SJCRH30 (cell line): Measurements from ENCODE around the gene DOCK4. TPM values are rescaled to one million over a fixed set of nuclear protein-coding genes. Genes with fewer than 3 reads are reported as not detected.
A peak's percentile ranks its signal among the peaks of the same experiment; 100 is the strongest.

Experiments
- DNase-seq, 2 experiments: peaks; one replicate each; pipeline ENCODE4 v3.0.0-alpha.2; 2015 to 2020
- H3K27ac ChIP-seq: fragments of 250-450 bp; sonication (Bioruptor Pico); 2 replicates; pipeline ENCODE4 v1.5.1; 2020; ENCODE audit warnings: mild to moderate bottlenecking, moderate library complexity
- H3K27me3 ChIP-seq: fragments of 250-450 bp; sonication (Bioruptor Pico); 2 replicates; pipeline ENCODE4 v1.5.1; 2020; ENCODE audit warnings: mild to moderate bottlenecking, moderate library complexity
- H3K36me3 ChIP-seq: fragments of 250-450 bp; sonication (Bioruptor Pico); 2 replicates; pipeline ENCODE4 v1.5.1; 2020; ENCODE audit warnings: mild to moderate bottlenecking, moderate library complexity
- H3K4me1 ChIP-seq: fragments of 250-450 bp; sonication (Bioruptor Pico); 2 replicates; pipeline ENCODE4 v1.5.1; 2020; ENCODE audit warnings: mild to moderate bottlenecking, moderate library complexity
- H3K4me3 ChIP-seq: fragments of 250-450 bp; sonication (Bioruptor Pico); 2 replicates; pipeline ENCODE4 v1.5.1; 2020; ENCODE audit warnings: mild to moderate bottlenecking, moderate library complexity
- H3K9me3 ChIP-seq: fragments of 250-450 bp; sonication (Bioruptor Pico); replicated peaks from 2 replicates; pipeline ENCODE4 v1.5.1; 2020; ENCODE audit warnings: mild to moderate bottlenecking, moderate library complexity
- total RNA-seq: library from RNA; depleted of rRNA; stranded (reverse); fragments of >200 nt; shearing (Covaris generic); gene quantifications from 2 replicates; pipeline ENCODE4 v1.2.3, GENCODE V29; 2014

Gene DOCK4
- total RNA-seq, 1 experiment from 2014 or later = 11.4 TPM

DNA sequence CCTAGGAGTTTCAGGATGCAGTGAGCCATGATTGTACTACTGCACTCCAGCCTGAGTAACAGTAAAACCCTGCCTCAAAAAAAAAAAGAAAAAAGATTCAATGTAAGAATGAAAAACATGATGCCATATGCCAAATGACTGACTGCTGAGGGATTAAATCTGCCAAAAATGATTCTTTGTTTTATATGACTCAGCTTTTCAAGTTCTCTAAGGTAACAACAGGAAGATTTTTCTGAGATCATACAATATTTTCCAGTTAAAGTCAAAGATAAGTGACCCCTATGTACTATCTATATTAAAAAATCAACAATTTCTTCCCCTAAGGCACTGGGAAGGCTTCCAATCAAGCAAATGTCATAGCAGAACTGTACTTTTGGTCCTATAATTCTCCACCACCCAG, 372.7 kb downstream of the DOCK4 start:
- no peaks in the 10 kb centered on the region for H3K9me3 ChIP-seq
- H3K4me3 ChIP-seq = no peak overlapping the region
- H3K27ac ChIP-seq = no peak overlapping the region
- H3K36me3 ChIP-seq = no peaks in the 10 kb centered on the region
- no peaks in the 10 kb centered on the region for H3K4me1 ChIP-seq
- H3K27me3 ChIP-seq = no peaks in the 10 kb centered on the region
- DNase-seq = no peak

DNA sequence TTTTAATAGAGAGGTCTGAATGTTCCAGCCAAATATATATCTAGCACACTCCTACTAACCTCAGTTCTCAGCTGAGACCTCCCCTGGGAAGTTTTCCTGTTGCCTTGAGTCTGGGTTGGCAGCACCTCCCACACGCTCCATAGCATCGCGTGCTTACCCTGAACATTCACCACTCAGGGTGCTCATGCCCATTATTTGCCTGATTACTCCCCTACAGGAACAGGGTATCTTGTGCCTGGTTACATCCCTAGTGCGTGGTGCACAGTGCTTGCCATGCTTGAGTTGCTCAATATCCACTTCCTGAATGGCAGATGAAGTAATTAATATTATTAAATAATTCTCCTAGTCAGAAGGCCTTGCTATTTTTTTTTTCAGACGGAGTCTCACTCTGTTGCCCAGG, 374.0 kb downstream of the DOCK4 start:
- H3K27me3 ChIP-seq = no peaks in the 10 kb centered on the region
- no peaks in the 10 kb centered on the region for H3K4me1 ChIP-seq
- H3K9me3 ChIP-seq = no peaks in the 10 kb centered on the region
- H3K36me3 ChIP-seq = no peaks in the 10 kb centered on the region
- H3K4me3 ChIP-seq = no peak overlapping the region
- no peak overlapping the region for H3K27ac ChIP-seq
- no peak for DNase-seq

DNA sequence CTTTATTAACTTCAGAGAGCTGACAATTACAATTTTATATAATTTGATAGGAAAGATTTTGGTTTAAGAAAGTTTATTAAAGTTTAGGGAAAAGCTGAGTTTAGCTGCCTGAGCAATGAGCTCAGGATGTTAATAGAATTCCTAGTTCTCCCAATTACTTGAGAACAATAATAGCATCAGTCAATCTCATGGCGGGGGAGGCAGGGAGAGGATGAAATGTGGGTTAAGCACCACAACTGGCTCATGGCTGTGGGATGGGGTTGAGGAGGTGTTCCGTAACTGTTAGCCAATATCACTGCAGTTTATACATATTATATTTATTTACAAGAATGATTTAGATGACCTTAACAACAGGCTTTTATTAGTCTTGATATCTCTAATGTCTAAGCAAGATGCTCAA, 377.0 kb downstream of the DOCK4 start:
- Histone ChIP-seq H3K9me3 (no peaks in the 10 kb centered on the region), H3K4me1 (no peaks in the 10 kb centered on the region), H3K27ac (no peak overlapping the region), H3K36me3 (no peaks in the 10 kb centered on the region), H3K4me3 (no peak overlapping the region), H3K27me3 (no peaks in the 10 kb centered on the region)
- no peak for DNase-seq

DNA sequence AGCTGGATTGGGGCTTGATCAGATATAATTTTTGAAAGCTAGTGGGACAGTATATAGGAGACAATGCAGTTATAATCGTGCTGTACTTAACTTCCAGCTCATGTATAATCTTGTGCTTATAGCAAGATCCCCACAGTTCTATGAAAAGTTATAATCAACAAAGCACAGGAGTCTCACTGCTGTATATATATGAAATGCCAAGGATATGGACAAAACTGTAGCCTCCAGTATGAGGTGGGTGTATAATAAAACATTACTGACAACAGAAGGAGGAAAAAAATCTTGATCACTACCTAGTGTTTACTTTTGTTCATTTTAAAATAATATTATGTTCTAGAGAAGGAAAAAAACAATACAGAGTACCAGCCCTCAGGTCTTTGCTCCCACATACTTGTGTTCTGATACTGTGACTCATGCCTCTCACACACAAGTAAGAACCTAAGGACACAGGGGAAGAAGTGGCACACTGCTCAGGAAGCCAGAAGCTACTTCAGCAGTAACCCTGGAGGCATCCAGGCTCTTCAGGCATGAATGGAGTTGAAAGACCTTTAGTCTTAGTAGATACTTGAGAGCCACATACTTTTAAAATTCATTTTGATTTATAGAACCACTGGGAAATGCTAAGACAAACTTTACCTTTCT, 378.2 kb downstream of the DOCK4 start:
- no peak for DNase-seq
- no peak overlapping the region for H3K4me3 ChIP-seq

DNA sequence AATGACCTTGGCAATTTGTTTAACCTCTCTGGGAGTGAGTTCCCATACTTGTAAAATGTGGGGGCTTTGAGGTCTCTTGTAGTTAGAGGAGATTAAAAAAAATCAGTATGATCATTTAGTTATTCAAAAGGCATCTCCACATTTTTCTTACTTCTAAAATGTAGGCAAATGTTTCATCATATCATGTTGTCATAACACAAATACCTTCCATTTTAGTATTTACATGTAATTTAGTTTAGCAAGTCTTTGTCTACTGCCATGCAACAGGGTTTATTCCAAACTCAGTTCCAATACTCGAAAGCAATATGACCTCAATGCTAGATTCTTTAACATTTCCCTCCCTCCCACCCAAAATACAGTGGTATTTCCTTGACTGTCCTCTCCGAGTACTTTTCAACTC, 381.2 kb downstream of the DOCK4 start:
- Histone ChIP-seq H3K4me1 (no peaks in the 10 kb centered on the region), H3K27ac (no peak overlapping the region), H3K27me3 (no peaks in the 10 kb centered on the region), H3K36me3 (no peaks in the 10 kb centered on the region), H3K9me3 (no peaks in the 10 kb centered on the region), H3K4me3 (no peak overlapping the region)
- DNase-seq = no peak

More for the DNA sequence above, 378.2 kb downstream of the DOCK4 start:
- Histone ChIP-seq H3K4me1 (no peaks in the 10 kb centered on the region), H3K27me3 (no peaks in the 10 kb centered on the region), H3K9me3 (no peaks in the 10 kb centered on the region), H3K36me3 (no peaks in the 10 kb centered on the region), H3K27ac (no peak overlapping the region)

DNA sequence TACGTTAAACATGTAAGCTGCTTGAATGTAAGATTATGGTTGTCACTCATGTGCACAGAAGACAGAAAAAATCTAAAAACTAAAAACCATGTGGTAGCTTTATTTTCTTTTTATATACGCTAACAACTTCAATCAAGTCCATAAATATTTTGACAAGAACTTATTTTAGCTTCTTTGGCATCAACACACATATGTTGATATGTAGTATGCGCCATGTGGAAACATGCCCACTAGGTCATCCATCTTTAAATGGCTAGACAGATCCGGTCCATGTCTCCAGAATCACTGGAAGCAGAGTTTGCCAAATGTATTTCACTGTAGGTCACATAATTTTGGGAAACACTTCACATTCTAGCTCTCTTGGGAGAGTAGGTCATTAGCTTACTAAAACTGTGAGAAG, 382.4 kb downstream of the DOCK4 start:
- no peak for DNase-seq
- Histone ChIP-seq H3K27ac (no peak overlapping the region), H3K27me3 (no peaks in the 10 kb centered on the region), H3K4me1 (no peaks in the 10 kb centered on the region), H3K4me3 (no peak overlapping the region), H3K9me3 (no peaks in the 10 kb centered on the region), H3K36me3 (no peaks in the 10 kb centered on the region)

DNA sequence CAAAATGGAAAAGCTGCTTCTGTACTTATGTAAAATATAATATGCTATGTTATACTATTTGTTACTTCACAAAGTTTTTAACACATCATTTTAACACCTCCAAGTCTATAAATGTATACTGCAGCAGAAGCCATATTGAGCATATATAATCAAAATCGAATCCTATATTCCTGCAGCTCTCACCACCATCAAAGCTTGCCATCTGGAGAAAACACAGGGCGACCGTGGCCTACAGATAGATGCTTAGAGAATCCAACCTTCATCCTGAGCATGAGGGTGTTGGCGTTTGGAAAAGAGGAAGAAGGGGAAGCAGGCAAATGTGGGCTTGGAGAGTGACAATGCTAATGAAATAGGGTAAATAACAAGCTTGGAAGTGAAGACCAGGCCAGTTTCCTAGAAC, 385.2 kb downstream of the DOCK4 start:
- H3K27me3 ChIP-seq = no peaks in the 10 kb centered on the region
- no peak overlapping the region for H3K27ac ChIP-seq
- H3K9me3 ChIP-seq = no peaks in the 10 kb centered on the region
- H3K4me1 ChIP-seq = no peaks in the 10 kb centered on the region
- no peak overlapping the region for H3K4me3 ChIP-seq
- DNase-seq = no peak
- no peaks in the 10 kb centered on the region for H3K36me3 ChIP-seq

DNA sequence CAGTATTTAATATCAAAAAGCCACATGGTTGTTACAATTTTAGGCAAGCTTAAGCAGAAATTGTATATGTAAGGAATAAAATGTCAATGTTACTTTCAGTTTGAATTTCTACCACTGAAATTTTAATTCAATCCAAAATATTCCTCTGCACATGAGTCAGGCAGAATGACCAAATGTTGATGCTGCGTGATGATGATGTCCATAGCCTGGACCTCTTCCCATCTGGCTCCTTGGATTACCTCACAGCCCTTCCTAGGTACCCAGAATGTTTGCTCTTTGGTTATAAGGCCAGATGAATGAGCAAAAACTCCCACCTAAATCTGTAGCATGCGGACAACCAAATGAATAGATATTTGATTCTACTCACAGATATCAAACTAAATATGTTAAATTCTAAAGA, 385.6 kb downstream of the DOCK4 start:
- Histone ChIP-seq H3K4me3 (no peak overlapping the region), H3K27me3 (no peaks in the 10 kb centered on the region), H3K27ac (no peak overlapping the region), H3K36me3 (no peaks in the 10 kb centered on the region), H3K4me1 (no peaks in the 10 kb centered on the region), H3K9me3 (no peaks in the 10 kb centered on the region)
- DNase-seq = no peak

DNA sequence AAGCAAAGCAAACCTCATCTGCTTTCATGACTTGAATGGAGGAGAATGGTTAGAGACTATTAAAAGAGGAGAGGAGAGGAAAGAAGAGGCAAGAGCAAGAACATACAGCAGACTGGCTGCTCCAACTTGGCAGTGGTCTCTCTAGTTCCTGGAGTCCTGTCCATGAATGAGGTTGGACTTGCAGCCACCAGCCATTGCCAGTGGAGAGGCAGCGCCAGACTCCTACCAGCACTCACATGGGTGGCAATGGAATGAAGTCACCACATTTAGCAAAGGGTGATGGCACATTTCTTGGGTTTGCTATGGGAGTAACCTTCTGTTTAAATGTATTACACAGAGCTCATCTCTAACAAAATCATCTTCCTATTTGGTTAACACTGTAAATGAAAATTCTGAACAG, 386.1 kb downstream of the DOCK4 start:
- no peaks in the 10 kb centered on the region for H3K9me3 ChIP-seq
- no peak for DNase-seq
- no peak overlapping the region for H3K27ac ChIP-seq
- H3K4me1 ChIP-seq = no peaks in the 10 kb centered on the region
- no peaks in the 10 kb centered on the region for H3K36me3 ChIP-seq
- no peaks in the 10 kb centered on the region for H3K27me3 ChIP-seq
- H3K4me3 ChIP-seq = no peak overlapping the region

DNA sequence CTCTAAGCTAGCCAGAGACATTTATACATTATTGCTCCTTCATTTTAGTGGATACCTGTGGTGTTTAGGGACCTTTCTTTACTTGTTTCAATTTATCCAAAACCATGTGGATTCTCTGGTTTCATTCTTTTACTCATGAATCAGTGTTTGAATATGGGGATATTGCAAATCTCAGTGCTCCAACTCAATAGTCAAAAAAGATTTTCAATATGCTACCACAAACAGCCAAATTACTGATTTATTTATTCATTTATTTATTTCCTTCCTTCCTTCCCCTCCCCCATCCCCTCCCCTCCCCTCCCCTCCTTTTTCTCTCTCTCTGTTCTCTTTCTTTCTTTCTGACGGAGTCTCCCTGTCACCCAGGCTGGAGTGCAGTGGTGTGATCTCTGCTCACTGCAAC, 390.8 kb downstream of the DOCK4 start:
- Histone ChIP-seq H3K4me3 (no peak overlapping the region), H3K27me3 (no peaks in the 10 kb centered on the region), H3K27ac (no peak overlapping the region), H3K36me3 (no peaks in the 10 kb centered on the region), H3K4me1 (no peaks in the 10 kb centered on the region), H3K9me3 (no peaks in the 10 kb centered on the region)
- no peak for DNase-seq

DNA sequence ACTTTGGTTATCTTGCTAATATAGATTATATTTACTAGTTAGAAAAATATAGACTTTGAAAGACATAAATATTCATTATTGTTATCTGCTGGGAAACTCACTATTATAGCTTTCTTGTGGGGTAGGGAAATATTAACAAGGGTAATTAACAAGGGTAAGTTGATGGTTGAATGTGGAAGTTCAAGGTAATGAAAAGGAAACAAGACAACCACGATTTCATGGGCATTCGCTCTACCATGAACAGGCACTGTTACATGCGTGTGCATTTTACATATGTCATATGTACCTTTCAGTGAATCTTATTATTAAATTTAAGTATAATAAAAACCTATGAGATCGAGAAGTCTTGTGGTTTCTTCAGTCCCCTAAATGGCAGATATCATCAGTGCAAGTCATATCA, 392.9 kb downstream of the DOCK4 start:
- no peak for DNase-seq
- Histone ChIP-seq H3K9me3 (no peaks in the 10 kb centered on the region), H3K4me3 (no peak overlapping the region), H3K36me3 (no peaks in the 10 kb centered on the region), H3K27me3 (no peaks in the 10 kb centered on the region), H3K27ac (no peak overlapping the region), H3K4me1 (no peaks in the 10 kb centered on the region)

DNA sequence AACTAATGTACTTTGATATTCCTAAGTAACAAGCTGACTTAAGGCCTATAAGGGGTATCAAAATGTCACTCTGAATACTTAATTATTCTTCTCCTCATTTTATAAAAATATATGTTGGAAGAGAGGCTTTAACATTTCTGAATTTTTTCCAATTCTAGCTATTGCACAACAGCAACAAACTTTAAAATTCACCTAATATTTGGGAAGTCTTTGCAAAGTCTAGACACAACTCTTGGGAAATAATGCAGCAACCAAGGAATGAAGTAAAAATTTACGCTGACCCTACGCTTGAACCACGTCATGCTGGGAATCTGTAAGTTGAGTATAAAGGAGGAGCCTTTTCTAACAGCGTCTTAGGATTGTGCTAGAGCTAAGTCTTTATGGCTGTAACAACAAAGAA, 400.0 kb downstream of the DOCK4 start:
- Histone ChIP-seq H3K27me3 (no peaks in the 10 kb centered on the region), H3K4me3 (no peak overlapping the region), H3K4me1 (no peaks in the 10 kb centered on the region), H3K27ac (no peak overlapping the region), H3K36me3 (no peaks in the 10 kb centered on the region), H3K9me3 (peaks cover 6% of the 10 kb centered on the region; the same call in 1 of the 2 replicates)
- no peak for DNase-seq

DNA sequence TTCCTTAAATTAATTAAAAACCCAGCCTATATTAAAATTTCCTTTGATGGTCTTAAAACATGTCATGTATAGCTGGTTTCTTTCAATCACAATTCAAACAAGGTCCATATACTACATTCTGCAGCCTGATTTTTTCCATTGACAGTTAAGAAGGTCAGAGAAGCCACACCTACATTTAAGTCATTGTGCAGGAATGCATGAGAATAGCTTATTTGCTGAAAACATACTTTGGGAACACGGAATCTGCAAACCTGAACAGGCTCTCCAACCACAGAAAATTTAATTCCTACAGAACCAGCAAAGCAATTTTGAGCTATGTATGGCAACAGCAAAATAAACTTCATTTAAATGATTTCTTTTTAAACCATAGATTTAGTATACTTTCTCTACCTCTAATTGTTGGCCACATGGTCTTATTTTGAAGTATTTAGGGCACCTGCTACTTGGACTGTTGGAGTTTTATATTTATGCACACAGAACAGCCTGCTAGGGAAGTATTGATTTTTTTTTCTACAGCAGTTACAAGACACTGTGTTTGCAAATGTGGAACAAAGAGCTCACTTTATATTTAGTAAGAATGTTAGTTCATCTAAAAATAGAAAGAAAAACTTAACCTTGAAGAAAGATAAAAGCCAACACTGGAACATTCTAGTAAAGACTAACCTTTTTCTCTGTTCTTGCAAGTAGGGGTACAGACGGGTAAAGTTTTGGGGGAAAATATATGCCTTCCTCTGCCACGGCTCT, 403.0 kb downstream of the DOCK4 start:
- Histone ChIP-seq H3K36me3 (no peaks in the 10 kb centered on the region), H3K4me3 (no peak overlapping the region), H3K9me3 (peaks cover 6% of the 10 kb centered on the region; the same call in 1 of the 2 replicates), H3K4me1 (no peaks in the 10 kb centered on the region), H3K27me3 (no peaks in the 10 kb centered on the region), H3K27ac (no peak overlapping the region)
- DNase-seq = no peak

DNA sequence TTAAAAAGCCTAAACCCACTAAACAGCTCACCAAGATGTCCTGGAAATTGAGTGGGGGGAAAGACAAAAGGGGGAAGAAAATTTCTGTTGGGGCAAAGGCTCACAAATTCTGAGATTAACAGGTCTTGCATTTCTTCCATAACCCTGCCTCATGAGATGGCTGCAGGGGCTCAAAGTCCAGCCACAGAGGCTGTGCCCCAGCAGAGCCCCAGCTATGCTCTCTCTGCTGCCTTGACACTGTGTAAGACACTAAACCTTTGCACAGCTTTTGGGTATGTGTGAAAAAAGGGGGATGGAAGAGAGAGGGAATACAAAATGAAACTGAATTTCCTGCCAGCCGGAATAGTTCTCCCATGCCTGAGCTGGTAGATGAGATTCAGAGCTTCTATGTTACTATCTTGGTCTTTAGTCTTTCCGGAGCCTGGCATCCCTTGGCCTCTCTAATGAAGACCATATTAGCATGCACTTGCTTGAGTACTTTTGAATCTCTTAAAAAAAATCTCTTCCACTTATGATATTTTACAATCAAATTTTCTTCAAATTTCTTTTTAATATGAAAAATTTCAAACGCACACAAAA, 403.9 kb downstream of the DOCK4 start:
- H3K36me3 ChIP-seq = no peaks in the 10 kb centered on the region
- no peak for DNase-seq
- H3K9me3 ChIP-seq = peaks cover 11% of the 10 kb centered on the region; the same call in 1 of the 2 replicates
- H3K4me1 ChIP-seq = no peaks in the 10 kb centered on the region
- H3K27me3 ChIP-seq = no peaks in the 10 kb centered on the region
- H3K27ac ChIP-seq = no peak overlapping the region
- H3K4me3 ChIP-seq = no peak overlapping the region

DNA sequence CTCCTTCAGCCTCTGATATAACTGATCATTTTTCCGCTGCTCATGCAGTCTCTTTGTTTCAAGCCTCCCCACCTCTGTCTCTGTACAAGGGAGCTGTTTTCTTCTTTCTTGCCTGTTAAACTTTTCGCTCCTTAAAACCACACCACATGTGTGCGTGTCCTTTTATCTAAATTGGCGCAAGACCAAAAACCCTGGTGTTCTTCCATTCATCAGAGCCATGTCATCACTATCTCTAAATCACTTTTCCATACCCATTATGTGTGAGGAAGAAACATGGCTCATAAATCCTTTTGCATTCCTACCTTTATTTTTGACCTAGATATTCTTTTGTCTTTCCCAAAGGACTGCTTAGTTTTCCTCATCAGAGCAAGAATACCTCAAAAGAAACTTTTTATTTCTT, 404.9 kb downstream of the DOCK4 start:
- Histone ChIP-seq H3K36me3 (no peaks in the 10 kb centered on the region), H3K4me1 (no peaks in the 10 kb centered on the region), H3K9me3 (peaks cover 14% of the 10 kb centered on the region; the same call in 1 of the 2 replicates), H3K27me3 (no peaks in the 10 kb centered on the region), H3K27ac (no peak overlapping the region), H3K4me3 (no peak overlapping the region)
- DNase-seq = peak in 1 of 2 experiments; percentile 19
